HG02798 (cell line): ENCODE measurements around the gene TMEM223.
A peak's percentile ranks its signal among the peaks of the same experiment; 100 is the strongest.
"Not testable (repeated sequence)": the region's sequence is repeated elsewhere in the genome, so short reads cannot be mapped to it uniquely, and the experiment has no call there.

Experiments
- ATAC-seq: cut with Tn5 transposase; IDR thresholded peaks from one replicate; pipeline ENCODE4 v1.9.1; 2021; ENCODE audit warnings: mild to moderate bottlenecking; ENCODE audit not compliant: unreplicated experiment, poor library complexity

The TMEM223 gene

GRCh38 chr11:62755086-62755615 is 36.7 kb downstream of the TMEM223 start:
- ATAC-seq: no peak

- ATAC-seq: peak; percentile 96
Observed at GRCh38 chr11:62753736-62754603, 37.8 kb downstream of the TMEM223 start, which contains the start of gene ZBTB3. ZBTB3 (minus strand) TSS chr11:62754160; CDS start chr11:62753664, 496 bp downstream.

- ATAC-seq: no peak
Observed at GRCh38 chr11:62752994-62753735, 38.6 kb downstream of the TMEM223 start.

GRCh38 chr11:62752177-62752785 is 39.5 kb downstream of the TMEM223 start:
- no peak for ATAC-seq

DNA sequence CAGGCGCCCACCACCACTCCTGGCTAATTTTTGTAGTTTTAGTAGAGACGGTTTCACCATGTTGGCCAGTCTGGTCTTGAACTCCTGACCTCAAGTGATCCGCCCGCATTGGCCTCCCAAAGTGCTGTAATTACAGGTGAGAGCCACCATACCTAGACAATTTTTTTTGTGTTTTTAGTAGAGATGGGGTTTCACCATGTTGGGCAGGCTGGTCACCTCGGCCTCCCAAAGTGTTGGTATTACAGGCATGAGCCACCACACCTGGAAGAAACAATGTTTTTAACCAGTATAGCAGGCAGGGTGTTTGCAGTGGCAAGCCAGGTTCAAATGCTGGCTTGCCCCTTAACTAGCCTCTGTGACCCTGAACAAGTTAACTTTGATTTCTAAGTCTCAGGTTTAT is 41.9 kb downstream of the TMEM223 start:
- not testable (repeated sequence) for ATAC-seq

GRCh38 chr11:62747475-62748160 is 44.2 kb downstream of the TMEM223 start:
- no peak for ATAC-seq
